RWPE2 (cell line): ENCODE results near the gene TRIO.

ENCODE experiments used
- ATAC-seq: fragments of 200-7000 bp; cut with Tn5 transposase; 3 replicates; pipeline ENCODE4 v1.9.1; 2021; ENCODE audit warnings: low read depth
- DNase-seq: peaks from one replicate; pipeline ENCODE4 v3.0.0-alpha.2; 2020; ENCODE audit warnings: low spot score
- H3K27ac ChIP-seq: fragments of 450-650 bp; 2 replicates; pipeline ENCODE4 v1.5.1; 2017; ENCODE audit warnings: mild to moderate bottlenecking; ENCODE audit not compliant: poor library complexity, severe bottlenecking
- H3K27me3 ChIP-seq: fragments of 250-450 bp; sonication (Bioruptor Pico); 2 replicates; pipeline ENCODE4 v1.5.1; 2021; ENCODE audit warnings: mild to moderate bottlenecking, moderate library complexity; ENCODE audit not compliant: insufficient read depth, poor library complexity, severe bottlenecking
- H3K36me3 ChIP-seq: fragments of 250-450 bp; sonication (Bioruptor Pico); 2 replicates; pipeline ENCODE4 v1.5.1; 2020; ENCODE audit warnings: low read depth, mild to moderate bottlenecking, moderate library complexity
- H3K4me1 ChIP-seq: fragments of 250-450 bp; sonication (Bioruptor Pico); 2 replicates; pipeline ENCODE4 v1.5.1; 2021; ENCODE audit warnings: mild to moderate bottlenecking, moderate library complexity; ENCODE audit not compliant: insufficient read depth, poor library complexity, severe bottlenecking
- H3K4me3 ChIP-seq: fragments of 250-450 bp; sonication (Bioruptor Pico); 2 replicates; pipeline ENCODE4 v1.5.1; 2021; ENCODE audit warnings: mild to moderate bottlenecking, moderate library complexity; ENCODE audit not compliant: severe bottlenecking
- H3K9me3 ChIP-seq: fragments of 250-450 bp; sonication (Bioruptor Pico); 2 replicates; pipeline ENCODE4 v1.5.1; 2021; ENCODE audit warnings: mild to moderate bottlenecking, moderate library complexity; ENCODE audit not compliant: severe bottlenecking
- TF ChIP-seq, protein P1 (sequence below): fragments of 450-650 bp; IDR thresholded peaks from one replicate; pipeline ENCODE4 v1.5.1; 2017; ENCODE audit warnings: mild to moderate bottlenecking, moderate library complexity; ENCODE audit not compliant: poor library complexity, severe bottlenecking

Gene TRIO

DNA sequence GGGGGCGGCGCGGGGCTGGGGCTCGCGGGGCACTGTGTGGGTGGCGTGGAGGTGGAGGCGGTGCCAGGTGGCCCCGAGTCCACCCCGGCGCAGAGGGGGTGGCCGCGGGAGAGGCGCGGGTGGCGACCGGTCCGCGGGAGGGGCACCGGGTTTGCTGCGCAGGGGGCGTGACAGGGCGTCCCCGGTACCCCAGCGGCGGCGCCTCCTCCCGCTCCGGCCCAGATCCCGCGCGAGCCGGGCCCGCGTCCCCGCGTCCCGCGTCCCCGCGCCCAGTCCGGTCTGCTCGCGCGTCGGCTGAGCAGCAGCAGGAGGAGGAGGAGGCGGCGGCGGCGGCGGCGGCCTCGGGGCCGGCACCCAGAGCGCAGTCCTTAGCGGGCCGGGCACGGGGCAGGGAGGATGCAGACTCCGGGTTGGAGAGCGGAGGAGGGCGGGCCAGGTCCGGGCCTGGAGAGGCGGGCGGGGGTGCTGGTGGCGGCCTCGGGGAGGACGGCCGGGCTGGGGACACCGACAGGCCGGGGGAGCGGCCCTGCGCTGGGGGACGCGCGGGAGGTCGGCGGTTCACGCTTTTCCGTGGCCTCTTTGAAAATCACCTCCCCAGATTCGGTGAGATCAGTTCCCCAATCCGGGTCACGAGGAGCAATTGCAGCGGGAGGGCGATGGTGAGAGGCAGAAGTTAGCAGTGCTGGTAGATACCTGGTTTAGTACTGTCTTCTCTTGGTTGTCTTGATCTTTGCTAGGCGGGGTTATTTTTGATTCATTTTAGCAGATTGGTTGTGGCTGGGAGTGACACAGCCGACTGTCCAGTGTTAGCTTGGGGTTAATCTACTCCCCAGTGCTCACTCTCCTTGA, 1.7 kb downstream of the TRIO start:
- DNase-seq: peak; percentile 77
- peaks cover 34% of the 10 kb centered on the region for H3K4me1 ChIP-seq
- peak overlapping the region; percentile 99 for H3K4me3 ChIP-seq
- H3K27ac ChIP-seq: peak overlapping the region; percentile 87
- no peaks in the 10 kb centered on the region for H3K9me3 ChIP-seq
- peaks cover 13% of the 10 kb centered on the region for H3K36me3 ChIP-seq
- peak; percentile 79 for ATAC-seq
- H3K27me3 ChIP-seq: no peaks in the 10 kb centered on the region
- TF ChIP-seq, protein P1, sequence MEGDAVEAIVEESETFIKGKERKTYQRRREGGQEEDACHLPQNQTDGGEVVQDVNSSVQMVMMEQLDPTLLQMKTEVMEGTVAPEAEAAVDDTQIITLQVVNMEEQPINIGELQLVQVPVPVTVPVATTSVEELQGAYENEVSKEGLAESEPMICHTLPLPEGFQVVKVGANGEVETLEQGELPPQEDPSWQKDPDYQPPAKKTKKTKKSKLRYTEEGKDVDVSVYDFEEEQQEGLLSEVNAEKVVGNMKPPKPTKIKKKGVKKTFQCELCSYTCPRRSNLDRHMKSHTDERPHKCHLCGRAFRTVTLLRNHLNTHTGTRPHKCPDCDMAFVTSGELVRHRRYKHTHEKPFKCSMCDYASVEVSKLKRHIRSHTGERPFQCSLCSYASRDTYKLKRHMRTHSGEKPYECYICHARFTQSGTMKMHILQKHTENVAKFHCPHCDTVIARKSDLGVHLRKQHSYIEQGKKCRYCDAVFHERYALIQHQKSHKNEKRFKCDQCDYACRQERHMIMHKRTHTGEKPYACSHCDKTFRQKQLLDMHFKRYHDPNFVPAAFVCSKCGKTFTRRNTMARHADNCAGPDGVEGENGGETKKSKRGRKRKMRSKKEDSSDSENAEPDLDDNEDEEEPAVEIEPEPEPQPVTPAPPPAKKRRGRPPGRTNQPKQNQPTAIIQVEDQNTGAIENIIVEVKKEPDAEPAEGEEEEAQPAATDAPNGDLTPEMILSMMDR: peak; percentile 13

GRCh38 chr5:14145435-14146334, 2.5 kb downstream of the TRIO start:
- TF ChIP-seq, protein P1: no peak
- DNase-seq: no peak
- Histone ChIP-seq H3K9me3 (no peaks in the 10 kb centered on the region), H3K4me3 (peak overlapping the region; percentile 99), H3K27ac (peak overlapping the region; percentile 87), H3K36me3 (peaks cover 13% of the 10 kb centered on the region), H3K27me3 (no peaks in the 10 kb centered on the region), H3K4me1 (peaks cover 34% of the 10 kb centered on the region)
- no peak for ATAC-seq

DNA sequence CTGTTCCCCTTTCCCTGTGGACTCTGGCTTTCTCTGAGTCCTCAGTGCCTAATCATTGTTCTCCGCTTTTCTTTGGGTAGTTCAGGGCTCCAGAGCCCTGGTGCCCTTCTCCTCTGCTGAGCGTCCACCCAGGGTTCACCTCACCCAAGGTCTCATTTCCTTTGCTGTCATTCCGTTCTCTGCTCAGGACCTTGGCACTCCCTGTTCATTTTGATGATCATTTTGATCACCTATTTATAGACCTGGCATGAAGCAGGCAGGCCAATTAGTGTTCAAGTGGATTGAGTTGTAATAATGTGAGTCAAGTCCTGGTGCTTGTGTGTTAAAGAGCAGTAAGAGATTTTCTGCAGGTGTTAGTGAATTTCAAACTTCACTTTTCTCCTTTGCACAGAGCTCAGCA, 3.6 kb downstream of the TRIO start:
- H3K4me1 ChIP-seq: peaks cover 34% of the 10 kb centered on the region
- ATAC-seq (no peak), DNase-seq (no peak)
- H3K36me3 ChIP-seq: peaks cover 13% of the 10 kb centered on the region
- peak overlapping the region; percentile 99 for H3K4me3 ChIP-seq
- TF ChIP-seq, protein P1: no peak
- no peaks in the 10 kb centered on the region for H3K27me3 ChIP-seq
- no peaks in the 10 kb centered on the region for H3K9me3 ChIP-seq
- peak overlapping the region; percentile 87 for H3K27ac ChIP-seq

DNA sequence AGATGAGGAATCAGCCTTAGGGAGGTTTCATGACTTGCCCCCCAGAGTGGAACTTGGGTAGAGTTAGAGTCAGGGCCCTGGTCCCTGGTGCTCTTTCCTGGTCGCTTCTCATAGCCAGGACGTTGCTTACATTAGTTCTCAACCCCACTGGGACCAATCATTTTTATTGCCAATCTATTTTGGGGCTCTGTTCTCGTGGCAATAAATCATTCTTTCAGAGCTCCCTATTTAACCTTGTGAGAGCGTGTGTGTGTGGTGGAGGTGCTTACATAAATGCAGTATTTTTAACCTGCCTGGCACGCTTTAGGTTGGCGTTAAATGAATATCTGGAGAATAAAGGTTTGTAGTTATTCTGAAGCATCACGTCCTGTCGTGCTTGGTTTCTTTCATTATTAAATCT, 4.1 kb downstream of the TRIO start:
- Histone ChIP-seq H3K4me3 (no peak overlapping the region), H3K36me3 (peaks cover 13% of the 10 kb centered on the region), H3K9me3 (no peaks in the 10 kb centered on the region), H3K27ac (peak overlapping the region; percentile 87), H3K27me3 (no peaks in the 10 kb centered on the region), H3K4me1 (peaks cover 34% of the 10 kb centered on the region)
- TF ChIP-seq, protein P1: no peak
- ATAC-seq: no peak
- DNase-seq: no peak
